Bronchial epithelial cell (primary cell): ENCODE data around the gene KCNK16. TPM values are rescaled to one million over a fixed set of nuclear protein-coding genes. Genes with fewer than 3 reads are reported as not detected.

Experiments used
- DNase-seq: peaks from one replicate; pipeline ENCODE4 v3.0.0-alpha.2; 2010; ENCODE audit warnings: low read depth
- FAIRE-seq: peaks from 2 replicates; lab custom pipeline; 2011; peaks lifted over from hg19 to GRCh38; lab: Jason Lieb, UNC
- H3K27me3 ChIP-seq: 2 replicates; pipeline ENCODE4 v1.5.1; 2011; ENCODE audit warnings: low read length; ENCODE audit not compliant: control insufficient read depth, insufficient read depth
- H3K36me3 ChIP-seq: 2 replicates; pipeline ENCODE4 v1.5.1; 2011; ENCODE audit warnings: low read length; ENCODE audit not compliant: control insufficient read depth, insufficient read depth
- H3K4me3 ChIP-seq: 2 replicates; pipeline ENCODE4 v1.5.1; 2011; ENCODE audit warnings: mild to moderate bottlenecking, low read depth, low read length, control low read depth
- CTCF ChIP-seq: IDR thresholded peaks from 2 replicates; pipeline ENCODE4 v1.5.1; 2011; ENCODE audit warnings: mild to moderate bottlenecking, moderate library complexity, low read length, control low read depth, inconsistent platforms; ENCODE audit not compliant: insufficient read depth, severe bottlenecking
- total RNA-seq: library from RNA; depleted of rRNA; stranded (reverse); fragments of >200 nt; gene quantifications from 2 replicates; pipeline ENCODE4 v1.2.1, GENCODE V29; 2014

Gene KCNK16
- total RNA-seq, 1 donor from 2014 or later: not detected

- TF ChIP-seq CTCF: no peak
- FAIRE-seq: no peak
Observed at GRCh38 chr6:39347206-39347605, 24.7 kb upstream of the KCNK16 start.

GRCh38 chr6:39344821-39345280 is 22.3 kb upstream of the KCNK16 start:
- Histone ChIP-seq H3K4me3 (no peak overlapping the region), H3K27me3 (no peaks in the 10 kb centered on the region), H3K36me3 (no peaks in the 10 kb centered on the region)
- FAIRE-seq: no peak
- no peak for DNase-seq
- no peak for TF ChIP-seq CTCF

More at GRCh38 chr6:39347206-39347605, 24.7 kb upstream of the KCNK16 start:
- Histone ChIP-seq H3K4me3 (no peak overlapping the region), H3K27me3 (no peaks in the 10 kb centered on the region), H3K36me3 (no peaks in the 10 kb centered on the region)
- no peak for DNase-seq

DNA sequence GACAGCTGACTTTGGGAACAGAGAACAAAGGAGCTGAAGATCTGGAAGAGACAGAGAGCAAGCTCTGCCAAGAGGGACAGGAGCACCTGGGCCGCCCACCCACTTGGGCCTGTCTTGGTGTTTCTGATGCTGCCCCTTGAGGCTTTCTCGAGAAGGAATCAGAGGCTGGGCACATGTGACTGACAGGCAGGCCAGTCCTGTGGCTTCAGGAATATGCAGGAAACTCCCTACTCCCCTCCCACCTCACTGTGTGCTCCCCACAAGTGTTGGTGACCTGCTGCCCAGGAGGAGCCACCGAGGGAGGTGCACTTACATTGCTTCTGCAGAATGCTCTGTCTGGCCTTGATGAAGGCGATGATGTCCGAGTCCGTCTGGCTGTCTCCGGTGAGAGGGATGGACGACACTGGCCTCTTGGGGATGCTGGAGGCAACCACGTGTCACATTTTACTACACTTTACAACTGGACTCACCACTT is 20.9 kb upstream of the KCNK16 start:
- no peak overlapping the region for H3K4me3 ChIP-seq

DNA sequence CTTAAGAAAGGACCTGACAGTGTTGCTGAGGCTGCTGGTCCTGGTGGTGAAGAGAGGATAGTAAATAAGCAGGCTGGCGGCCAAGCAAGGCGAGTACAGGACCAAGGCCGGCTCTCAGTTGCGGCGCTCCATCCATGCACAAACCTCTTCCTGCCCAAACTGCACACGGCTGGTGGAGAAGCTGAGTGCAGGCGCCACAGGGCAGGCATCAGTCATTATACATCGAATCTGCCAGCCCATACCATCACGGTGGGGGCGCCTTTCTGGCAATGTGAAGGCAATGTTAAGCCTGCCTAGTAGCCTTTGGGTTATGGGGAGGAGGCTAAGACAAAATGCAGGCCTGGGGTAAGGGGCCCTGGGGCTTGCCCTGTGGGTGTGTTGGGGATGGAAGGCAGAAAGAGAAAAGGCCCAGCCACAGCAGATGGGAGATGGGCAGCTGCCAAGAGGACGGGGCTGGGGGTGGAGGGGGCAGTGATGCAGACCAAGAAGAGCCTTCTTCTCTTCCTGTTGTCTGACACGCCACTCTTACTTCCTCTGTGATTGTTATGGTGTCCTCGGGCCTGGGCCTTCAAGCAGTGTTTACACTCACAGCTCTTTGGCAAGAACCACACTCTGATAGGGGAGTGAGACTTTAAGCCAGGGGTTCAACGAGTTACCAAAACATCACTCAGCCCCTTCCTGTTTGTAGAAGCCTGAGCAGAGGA is 20.3 kb upstream of the KCNK16 start:
- no peak overlapping the region for H3K4me3 ChIP-seq
- H3K27me3 ChIP-seq: no peaks in the 10 kb centered on the region
- DNase-seq (no peak), FAIRE-seq (no peak)
- no peak for TF ChIP-seq CTCF
- H3K36me3 ChIP-seq: no peaks in the 10 kb centered on the region

More for the DNA sequence above, 20.9 kb upstream of the KCNK16 start:
- FAIRE-seq (no peak), DNase-seq (no peak)
- Histone ChIP-seq H3K36me3 (no peaks in the 10 kb centered on the region), H3K27me3 (no peaks in the 10 kb centered on the region)
- no peak for TF ChIP-seq CTCF

DNA sequence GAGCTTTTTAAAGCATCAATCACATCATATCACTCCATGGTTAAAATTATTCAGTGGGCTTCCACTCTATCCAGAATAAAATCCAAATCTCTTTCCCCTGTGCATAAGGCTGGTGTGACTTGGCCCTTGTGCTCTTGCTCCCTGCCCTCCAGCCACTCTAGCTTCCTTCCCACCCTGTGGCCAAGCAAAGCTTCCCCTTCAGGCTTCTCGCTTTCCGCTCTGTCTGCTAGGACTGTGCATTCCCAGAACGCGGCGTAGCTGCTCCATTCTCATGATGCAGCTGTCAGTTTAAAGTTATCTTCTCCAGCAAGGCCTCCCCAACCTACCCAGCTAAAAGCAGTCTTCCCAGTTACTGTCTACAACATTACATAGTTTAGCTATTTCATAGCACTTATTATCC is 19.4 kb upstream of the KCNK16 start:
- TF ChIP-seq CTCF: no peak
- no peak for FAIRE-seq
- H3K4me3 ChIP-seq: no peak overlapping the region

More for the DNA sequence above, 19.4 kb upstream of the KCNK16 start:
- Histone ChIP-seq H3K36me3 (no peaks in the 10 kb centered on the region), H3K27me3 (no peaks in the 10 kb centered on the region)
- DNase-seq: no peak
